GM23248 (cell line): ENCODE measurements around the gene HDGF.

ENCODE experiments used
- EZH2 ChIP-seq: fragments of 200-600 bp; sonication (generic); IDR thresholded peaks from 2 replicates; pipeline ENCODE4 v1.6.1; 2018; ENCODE audit warnings: antibody characterized with exemption, mild to moderate bottlenecking; ENCODE audit not compliant: insufficient read depth, poor library complexity, severe bottlenecking
- EZH2phosphoT487 ChIP-seq: fragments of 200-600 bp; sonication (generic); IDR thresholded peaks from 2 replicates; pipeline ENCODE4 v1.6.1; 2018; ENCODE audit warnings: antibody characterized with exemption, moderate library complexity, mild to moderate bottlenecking, low read depth; ENCODE audit not compliant: insufficient read depth

- TF ChIP-seq EZH2, result no peak
- no peak for TF ChIP-seq EZH2phosphoT487
These were observed 38.3 kb upstream of the HDGF start for GRCh38 chr1:156789621-156790318.
